ENCODE measurements around the gene TRIM31.

- TF ChIP-seq, protein P1, sequence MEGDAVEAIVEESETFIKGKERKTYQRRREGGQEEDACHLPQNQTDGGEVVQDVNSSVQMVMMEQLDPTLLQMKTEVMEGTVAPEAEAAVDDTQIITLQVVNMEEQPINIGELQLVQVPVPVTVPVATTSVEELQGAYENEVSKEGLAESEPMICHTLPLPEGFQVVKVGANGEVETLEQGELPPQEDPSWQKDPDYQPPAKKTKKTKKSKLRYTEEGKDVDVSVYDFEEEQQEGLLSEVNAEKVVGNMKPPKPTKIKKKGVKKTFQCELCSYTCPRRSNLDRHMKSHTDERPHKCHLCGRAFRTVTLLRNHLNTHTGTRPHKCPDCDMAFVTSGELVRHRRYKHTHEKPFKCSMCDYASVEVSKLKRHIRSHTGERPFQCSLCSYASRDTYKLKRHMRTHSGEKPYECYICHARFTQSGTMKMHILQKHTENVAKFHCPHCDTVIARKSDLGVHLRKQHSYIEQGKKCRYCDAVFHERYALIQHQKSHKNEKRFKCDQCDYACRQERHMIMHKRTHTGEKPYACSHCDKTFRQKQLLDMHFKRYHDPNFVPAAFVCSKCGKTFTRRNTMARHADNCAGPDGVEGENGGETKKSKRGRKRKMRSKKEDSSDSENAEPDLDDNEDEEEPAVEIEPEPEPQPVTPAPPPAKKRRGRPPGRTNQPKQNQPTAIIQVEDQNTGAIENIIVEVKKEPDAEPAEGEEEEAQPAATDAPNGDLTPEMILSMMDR (IDR thresholded peaks at IDR 0.05): no peak
- TF ChIP-seq POLR2AphosphoS5 (IDR thresholded peaks at IDR 0.05): no peak
Measured at GRCh38 chr6:30055513-30055912, 57.4 kb downstream of the TRIM31 start.
